H1 (cell line): ENCODE data around the gene MAGI3. TPM values are rescaled to one million over a fixed set of nuclear protein-coding genes. Genes with fewer than 3 reads are reported as not detected.
A peak's percentile ranks its signal among the peaks of the same experiment; 100 is the strongest.

ENCODE experiments used
- CTCF ChIA-PET: fragments of 300-600 bp; sonication (Branson Sonifier 250); formaldehyde crosslinking; loops from one replicate; lab custom pipeline; 2021; ENCODE audit not compliant: partially characterized antibody; lab: Charles Lee
- POLR2A ChIA-PET: fragments of 300-600 bp; sonication (Branson Sonifier 250); formaldehyde crosslinking; loops from one replicate; lab custom pipeline; 2021; ENCODE audit warnings: inconsistent platforms; ENCODE audit not compliant: partially characterized antibody; lab: Charles Lee
- DNase-seq, 2 experiments: peaks; one replicate each; pipeline versions ENCODE4 v3.0.0 to v3.0.0-alpha.2; 2010 to 2022; ENCODE audit warnings: low spot score in 2 of 2, low read depth in 1 of 2, mixed read lengths in 1 of 2
- FAIRE-seq: peaks from 2 replicates; lab custom pipeline; 2011; peaks lifted over from hg19 to GRCh38; lab: Jason Lieb, UNC
- H2AFZ ChIP-seq: 2 replicates; pipeline ENCODE4 v1.8.1; 2012; ENCODE audit warnings: low read length, inconsistent platforms
- H2AK5ac ChIP-seq: 2 replicates; pipeline ENCODE4 v1.6.1; 2013; ENCODE audit warnings: low read depth, low read length
- H2BK120ac ChIP-seq: replicated peaks from 2 replicates; pipeline ENCODE3; 2013; ENCODE audit warnings: low read depth, low read length, inconsistent platforms
- H2BK12ac ChIP-seq: 2 replicates; pipeline ENCODE4 v1.6.1; 2013; ENCODE audit warnings: low read depth, low read length
- H2BK15ac ChIP-seq: 2 replicates; pipeline ENCODE4 v1.6.1; 2013; ENCODE audit warnings: low read length
- H2BK20ac ChIP-seq: 2 replicates; pipeline ENCODE4 v1.6.1; 2013; ENCODE audit warnings: low read length
- H2BK5ac ChIP-seq: 2 replicates; pipeline ENCODE4 v1.6.1; 2013; ENCODE audit warnings: low read depth, low read length
- H3K14ac ChIP-seq: 2 replicates; pipeline ENCODE4 v1.6.1; 2013; ENCODE audit warnings: inconsistent platforms; ENCODE audit not compliant: insufficient read length
- H3K18ac ChIP-seq: 2 replicates; pipeline ENCODE4 v1.6.1; 2013; ENCODE audit warnings: low read length; ENCODE audit errors: extremely low read depth
- H3K23ac ChIP-seq: 2 replicates; pipeline ENCODE4 v1.6.1; 2013; ENCODE audit warnings: inconsistent platforms; ENCODE audit not compliant: insufficient read length
- H3K23me2 ChIP-seq: 2 replicates; pipeline ENCODE4 v1.6.1; 2013; ENCODE audit warnings: low read depth, low read length
- H3K27ac ChIP-seq: 2 replicates; pipeline ENCODE4 v1.6.1; 2011; ENCODE audit warnings: low read depth, low read length, inconsistent platforms
- H3K27me3 ChIP-seq, 4 experiments: replicated peaks in 1 of 4; 1 replicate in 1 of 4; 2 replicates in 3 of 4; pipeline versions ENCODE4 v1.6.1 to v1.8.1; 2011 to 2013; ENCODE audit warnings: low read length in 3 of 4, mild to moderate bottlenecking in 3 of 4, inconsistent platforms in 2 of 4, mixed read lengths in 2 of 4, moderate library complexity in 1 of 4; ENCODE audit not compliant: control insufficient read depth in 3 of 4, insufficient read depth in 3 of 4; ENCODE audit errors: extremely low read depth in 1 of 4
- H3K36me3 ChIP-seq, 4 experiments: 2 replicates each; pipeline versions ENCODE4 v1.6.1 to v1.8.1; 2011 to 2013; ENCODE audit warnings: mild to moderate bottlenecking in 4 of 4, low read length in 3 of 4, moderate library complexity in 2 of 4, control low read depth in 1 of 4, inconsistent platforms in 1 of 4; ENCODE audit not compliant: insufficient read depth in 4 of 4, control insufficient read depth in 2 of 4
- H3K4ac ChIP-seq: replicated peaks from 2 replicates; pipeline ENCODE3; 2013; ENCODE audit warnings: low read length, low read depth, mixed read lengths, inconsistent platforms; ENCODE audit not compliant: insufficient read length
- H3K4me1 ChIP-seq, 4 experiments: replicated peaks in 1 of 4; 1 replicate in 1 of 4; 2 replicates in 3 of 4; pipeline versions ENCODE4 v1.6.1 to v1.8.1; 2011 to 2013; ENCODE audit warnings: low read length in 3 of 4, inconsistent platforms in 2 of 4, mixed read lengths in 1 of 4; ENCODE audit not compliant: insufficient read depth in 4 of 4, control insufficient read depth in 3 of 4
- H3K4me2 ChIP-seq, 2 experiments: 2 replicates each; pipeline versions ENCODE4 v1.6.1 to v1.8.1; 2011 to 2013; ENCODE audit warnings: low read depth in 2 of 2, low read length in 2 of 2, control low read depth in 1 of 2, inconsistent platforms in 1 of 2, mild to moderate bottlenecking in 1 of 2; ENCODE audit not compliant: insufficient read depth in 1 of 2
- H3K4me3 ChIP-seq, 4 experiments: fragments of 200-600, 300-600 bp in 1 of 4; sonication (generic), shearing (Covaris generic), sonication (Bioruptor Twin) in 1 of 4; 2 replicates each; pipeline versions ENCODE4 v1.5.1 to v1.8.1; 2011 to 2016; ENCODE audit warnings: low read length in 4 of 4, low read depth in 3 of 4, control low read depth in 2 of 4, inconsistent platforms in 2 of 4, mild to moderate bottlenecking in 2 of 4, mixed read lengths in 1 of 4, moderate library complexity in 1 of 4; ENCODE audit not compliant: insufficient read depth in 2 of 4; ENCODE audit errors: extremely low read depth in 1 of 4
- H3K56ac ChIP-seq: replicated peaks from 2 replicates; pipeline ENCODE3; 2013; ENCODE audit warnings: low read depth, mild to moderate bottlenecking, mixed read lengths, low read length, inconsistent platforms; ENCODE audit not compliant: insufficient read length
- H3K79me1 ChIP-seq: 2 replicates; pipeline ENCODE4 v1.6.1; 2013; ENCODE audit warnings: low read depth, low read length, control low read depth
- H3K79me2 ChIP-seq, 2 experiments: 2 replicates each; pipeline versions ENCODE4 v1.6.1 to v1.8.1; 2012 to 2013; ENCODE audit warnings: low read length in 2 of 2, mild to moderate bottlenecking in 2 of 2, inconsistent platforms in 1 of 2; ENCODE audit not compliant: insufficient read depth in 2 of 2, control insufficient read depth in 1 of 2
- H3K9ac ChIP-seq, 4 experiments: replicated peaks in 1 of 4; 1 replicate in 1 of 4; 2 replicates in 3 of 4; pipeline versions ENCODE4 v1.6.1 to v1.8.1; 2011 to 2013; ENCODE audit warnings: low read depth in 3 of 4, low read length in 3 of 4, control low read depth in 2 of 4, mild to moderate bottlenecking in 2 of 4, moderate library complexity in 2 of 4, inconsistent platforms in 1 of 4; ENCODE audit errors: extremely low read depth in 1 of 4
- H3K9me3 ChIP-seq, 2 experiments: 2 replicates each; pipeline versions ENCODE4 v1.6.1 to v1.8.1; 2012 to 2013; ENCODE audit warnings: mild to moderate bottlenecking in 2 of 2, moderate library complexity in 2 of 2, control low read depth in 1 of 2, inconsistent platforms in 1 of 2, low read depth in 1 of 2, low read length in 1 of 2, mixed read lengths in 1 of 2; ENCODE audit not compliant: insufficient read depth in 2 of 2
- H4K20me1 ChIP-seq, 2 experiments: replicated peaks in 1 of 2; 2 replicates each; pipeline versions ENCODE3 to v1.8.1; 2011 to 2013; ENCODE audit warnings: inconsistent platforms in 2 of 2, low read length in 2 of 2, mild to moderate bottlenecking in 1 of 2; ENCODE audit not compliant: insufficient read depth in 2 of 2, control insufficient read depth in 1 of 2
- H4K5ac ChIP-seq: 2 replicates; pipeline ENCODE4 v1.6.1; 2013; ENCODE audit warnings: low read length, low read depth, mixed read lengths, inconsistent platforms; ENCODE audit not compliant: insufficient read length
- H4K8ac ChIP-seq: 2 replicates; pipeline ENCODE4 v1.8.0; 2013; ENCODE audit warnings: mild to moderate bottlenecking, moderate library complexity, low read length, inconsistent platforms; ENCODE audit not compliant: insufficient read depth; ENCODE audit errors: extremely low read depth
- H4K91ac ChIP-seq: replicated peaks from 2 replicates; pipeline ENCODE3; 2013; ENCODE audit warnings: low read length, mixed read lengths, inconsistent platforms; ENCODE audit not compliant: insufficient read length
- BACH1 ChIP-seq: IDR thresholded peaks from 2 replicates; pipeline ENCODE4 v1.6.1; 2012; ENCODE audit warnings: low read length, improper control_type of control experiment
- CHD2 ChIP-seq: IDR thresholded peaks from 2 replicates; pipeline ENCODE4 v1.6.1; 2012; ENCODE audit warnings: low read length, improper control_type of control experiment
- FOSL1 ChIP-seq: IDR thresholded peaks from 2 replicates; pipeline ENCODE4 v1.6.1; 2011; ENCODE audit warnings: mild to moderate bottlenecking, low read depth, low read length, moderate library complexity; ENCODE audit not compliant: insufficient read depth
- SIX5 ChIP-seq: IDR thresholded peaks from 2 replicates; pipeline ENCODE4 v1.6.1; 2011; ENCODE audit warnings: mild to moderate bottlenecking, low read depth, low read length
- TCF12 ChIP-seq: IDR thresholded peaks from 2 replicates; pipeline ENCODE4 v1.6.1; 2011; ENCODE audit warnings: low read depth, mild to moderate bottlenecking, low read length
- TEAD4 ChIP-seq: IDR thresholded peaks from 2 replicates; pipeline ENCODE4 v1.6.1; 2012; ENCODE audit warnings: low read depth, low read length, inconsistent platforms, mixed read lengths
- USF2 ChIP-seq: IDR thresholded peaks from 2 replicates; pipeline ENCODE4 v1.6.1; 2011; ENCODE audit warnings: low read length, improper control_type of control experiment
- WGBS, 2 experiments: shearing (Covaris generic) in 1 of 2; methylation state at CpG; one replicate each; pipeline versions ENCODE4 v1.1.6 to v1.1.7; 2013 to 2015; ENCODE audit warnings: low lambda C conversion rate in 2 of 2, mixed read lengths in 2 of 2, inconsistent platforms in 1 of 2, low coverage in 1 of 2, missing lambda C conversion rate in 1 of 2; ENCODE audit not compliant: insufficient replicate concordance in 2 of 2, insufficient coverage in 1 of 2, insufficient read length in 1 of 2; ENCODE audit errors: extremely low coverage in 1 of 2, missing lambda C conversion rate in 1 of 2; 5-methylcytosine and 5-hydroxymethylcytosine counted together
- polyA plus RNA-seq, 7 experiments: library from polyadenylated mRNA; depleted of rRNA in 3 of 7; stranded (reverse) in 5 of 7; unstranded in 2 of 7; fragments of >200 nt in 5 of 7; fragments of 200-250 nt in 2 of 7; gene quantifications; 1 replicate in 5 of 7; 2 replicates in 1 of 7; 4 replicates in 1 of 7; pipeline versions ENCODE4 v1.2.1 to v1.2.3, GENCODE V29; 2011 to 2013; ENCODE audit warnings: missing spikeins in 2 of 7, mixed read lengths in 2 of 7
- total RNA-seq: library from RNA; stranded (reverse); fragmentation: NEBNext Ultra II Directional; extraction: Animal tissue kit (Norgen Biotek cat#: 25700); gene quantifications from 2 replicates; pipeline ENCODE4 v1.2.1, GENCODE V29; 2021
- TF ChIP-seq, protein P1 (sequence below): IDR thresholded peaks from 2 replicates; pipeline ENCODE4 v1.6.1; 2012; ENCODE audit warnings: inconsistent platforms
- TF ChIP-seq, protein P2 (sequence below), 3 experiments: IDR thresholded peaks; 1 replicate in 2 of 3; 2 replicates in 1 of 3; pipeline versions ENCODE4 v1.5.1 to v1.6.1; 2011; ENCODE audit warnings: low read length in 3 of 3, mild to moderate bottlenecking in 3 of 3, inconsistent platforms in 2 of 3, low read depth in 1 of 3, moderate library complexity in 1 of 3; ENCODE audit not compliant: insufficient read depth in 1 of 3; ENCODE audit errors: control extremely low read depth in 1 of 3

The MAGI3 gene
- total and polyA plus RNA-seq, 2 of the 8 experiments (the other 6 are each of a cell fraction or from before 2014, with no cell fraction given), result 2.3 to 7.8 TPM

DNA sequence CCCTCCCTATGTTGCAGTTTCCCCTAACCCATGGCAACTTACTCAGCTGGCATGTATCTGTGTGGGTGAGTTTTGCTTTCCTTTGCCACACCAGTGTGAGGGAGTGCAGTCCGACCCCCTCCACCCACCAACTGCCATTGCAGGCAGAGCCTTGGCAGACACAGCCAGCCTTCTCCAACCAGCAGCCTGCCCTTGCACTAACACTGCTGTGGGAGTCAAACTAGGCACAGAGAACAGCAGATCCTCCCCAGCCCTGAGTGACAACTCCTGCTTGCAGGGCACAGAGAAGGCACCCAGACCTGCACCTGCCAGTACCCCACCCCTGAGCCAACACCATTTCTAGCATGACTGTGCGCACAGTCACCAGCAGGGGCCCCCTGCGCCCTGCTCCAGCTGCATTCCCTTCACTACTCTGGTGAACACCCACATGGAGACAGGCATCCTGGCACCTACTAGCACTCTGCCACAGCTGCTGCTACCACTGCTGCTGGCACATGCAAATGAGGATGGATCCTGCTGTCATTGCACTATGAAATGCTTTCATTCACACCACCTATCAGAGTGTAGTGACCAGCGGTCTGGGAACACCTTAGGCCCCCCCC is 98.4 kb downstream of the MAGI3 start:
- no peak overlapping the region for H2BK5ac ChIP-seq
- no peaks in the 10 kb centered on the region for H3K23me2 ChIP-seq
- ChIA-PET POLR2A (no interaction called here), CTCF (interaction anchor here (0.7 to 2.5 kb wide), 8 partner anchors 9 to 348 kb away, joined by 3 to 9 read pairs (median 4); no protein-coding TSS in a partner anchor)
- no peak overlapping the region for H3K4ac ChIP-seq
- no peak overlapping the region for H4K91ac ChIP-seq
- FAIRE-seq (no peak), DNase-seq (peak; percentile 19 to 78)
- no peaks in the 10 kb centered on the region for H3K4me1 ChIP-seq
- H2BK12ac ChIP-seq, result no peak overlapping the region
- H3K9ac ChIP-seq, result no peak overlapping the region
- H4K5ac ChIP-seq, result no peak overlapping the region
- 0 out of 4 replicates have a peak, but pooled peaks cover 0 to 3% of the 10 kb centered on the region in 2 experiments for H3K79me2 ChIP-seq
- H3K9me3 ChIP-seq, result no peaks in the 10 kb centered on the region; a peak in 1 of 4 replicates
- WGBS, 2 experiments, result 65% methylated on average over 4 of the region's 4 CpGs; no CpG with 5 or more reads in 1 of the 2 experiments
- H3K36me3 ChIP-seq, result no peaks in the 10 kb centered on the region
- H3K27ac ChIP-seq, result no peak overlapping the region
- no peaks in the 10 kb centered on the region for H3K79me1 ChIP-seq
- no peak overlapping the region for H3K4me2 ChIP-seq
- no peak overlapping the region for H3K23ac ChIP-seq
- no peak overlapping the region for H2BK20ac ChIP-seq
- H4K8ac ChIP-seq, result no peak overlapping the region
- H3K14ac ChIP-seq, result no peak overlapping the region
- H3K18ac ChIP-seq, result no peak overlapping the region
- H3K56ac ChIP-seq, result no peak overlapping the region
- H3K27me3 ChIP-seq, result no peaks in the 10 kb centered on the region
- H4K20me1 ChIP-seq, result peaks cover 0 to 3% of the 10 kb centered on the region in 2 experiments
- no peak overlapping the region for H3K4me3 ChIP-seq
- H2BK120ac ChIP-seq, result no peak overlapping the region
- 0 out of 2 replicates have a peak overlapping the region, but pooled peaks have one; percentile 69 for H2AK5ac ChIP-seq
- H2AFZ ChIP-seq, result no peak overlapping the region
- no peak overlapping the region for H2BK15ac ChIP-seq
- TF ChIP-seq FOSL1 (no peak), USF2 (no peak), TEAD4 (no peak), TCF12 (0 out of 2 replicates have a peak, but pooled peaks have one; percentile 52), CHD2 (no peak), SIX5 (no peak), BACH1 (peak; percentile 68)
- TF ChIP-seq, protein P1, sequence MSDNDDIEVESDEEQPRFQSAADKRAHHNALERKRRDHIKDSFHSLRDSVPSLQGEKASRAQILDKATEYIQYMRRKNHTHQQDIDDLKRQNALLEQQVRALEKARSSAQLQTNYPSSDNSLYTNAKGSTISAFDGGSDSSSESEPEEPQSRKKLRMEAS, result peak; percentile 51
- TF ChIP-seq, protein P2, sequence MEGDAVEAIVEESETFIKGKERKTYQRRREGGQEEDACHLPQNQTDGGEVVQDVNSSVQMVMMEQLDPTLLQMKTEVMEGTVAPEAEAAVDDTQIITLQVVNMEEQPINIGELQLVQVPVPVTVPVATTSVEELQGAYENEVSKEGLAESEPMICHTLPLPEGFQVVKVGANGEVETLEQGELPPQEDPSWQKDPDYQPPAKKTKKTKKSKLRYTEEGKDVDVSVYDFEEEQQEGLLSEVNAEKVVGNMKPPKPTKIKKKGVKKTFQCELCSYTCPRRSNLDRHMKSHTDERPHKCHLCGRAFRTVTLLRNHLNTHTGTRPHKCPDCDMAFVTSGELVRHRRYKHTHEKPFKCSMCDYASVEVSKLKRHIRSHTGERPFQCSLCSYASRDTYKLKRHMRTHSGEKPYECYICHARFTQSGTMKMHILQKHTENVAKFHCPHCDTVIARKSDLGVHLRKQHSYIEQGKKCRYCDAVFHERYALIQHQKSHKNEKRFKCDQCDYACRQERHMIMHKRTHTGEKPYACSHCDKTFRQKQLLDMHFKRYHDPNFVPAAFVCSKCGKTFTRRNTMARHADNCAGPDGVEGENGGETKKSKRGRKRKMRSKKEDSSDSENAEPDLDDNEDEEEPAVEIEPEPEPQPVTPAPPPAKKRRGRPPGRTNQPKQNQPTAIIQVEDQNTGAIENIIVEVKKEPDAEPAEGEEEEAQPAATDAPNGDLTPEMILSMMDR (IDR thresholded peaks at IDR 0.05; ENCODE audit: control extremely low read depth in 1 of 3, insufficient read depth in 1 of 3, low read depth in 1 of 3, low read length in 3 of 3), result peak; percentile 82 to 95 (median 86)
